ENCODE measurements around the gene ACKR1. TPM values are rescaled to one million over a fixed set of nuclear protein-coding genes. Genes with fewer than 3 reads are reported as not detected.

The ACKR1 gene
- total and polyA plus RNA-seq, 9 donors: 5.6 to 43.0 (median 36.2) TPM

DNA sequence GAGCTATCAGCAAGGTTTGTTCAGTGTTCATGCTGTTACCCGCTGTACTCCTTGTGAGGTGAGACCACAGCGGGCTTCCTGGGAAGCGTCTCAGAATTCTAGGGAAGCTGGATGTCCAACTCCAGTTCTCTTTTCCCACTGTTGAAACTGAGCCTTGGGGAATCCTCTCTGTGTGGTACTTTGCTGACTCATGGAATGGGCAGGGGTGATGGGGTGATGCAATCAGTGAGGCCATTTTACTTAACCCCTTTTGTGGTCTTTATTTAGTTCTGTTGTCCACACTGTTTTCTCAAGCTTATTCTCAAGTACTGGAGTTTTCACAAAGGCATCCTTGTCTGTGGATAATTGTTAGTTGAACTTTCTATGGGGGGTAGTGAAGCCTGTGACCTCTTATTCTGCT lies 42.6 kb downstream of the ACKR1 start:
- TF ChIP-seq POLR2A (IDR thresholded peaks at IDR 0.05) (no peak), EP300 (IDR thresholded peaks at IDR 0.05) (no peak)
- TF ChIP-seq, protein P1, sequence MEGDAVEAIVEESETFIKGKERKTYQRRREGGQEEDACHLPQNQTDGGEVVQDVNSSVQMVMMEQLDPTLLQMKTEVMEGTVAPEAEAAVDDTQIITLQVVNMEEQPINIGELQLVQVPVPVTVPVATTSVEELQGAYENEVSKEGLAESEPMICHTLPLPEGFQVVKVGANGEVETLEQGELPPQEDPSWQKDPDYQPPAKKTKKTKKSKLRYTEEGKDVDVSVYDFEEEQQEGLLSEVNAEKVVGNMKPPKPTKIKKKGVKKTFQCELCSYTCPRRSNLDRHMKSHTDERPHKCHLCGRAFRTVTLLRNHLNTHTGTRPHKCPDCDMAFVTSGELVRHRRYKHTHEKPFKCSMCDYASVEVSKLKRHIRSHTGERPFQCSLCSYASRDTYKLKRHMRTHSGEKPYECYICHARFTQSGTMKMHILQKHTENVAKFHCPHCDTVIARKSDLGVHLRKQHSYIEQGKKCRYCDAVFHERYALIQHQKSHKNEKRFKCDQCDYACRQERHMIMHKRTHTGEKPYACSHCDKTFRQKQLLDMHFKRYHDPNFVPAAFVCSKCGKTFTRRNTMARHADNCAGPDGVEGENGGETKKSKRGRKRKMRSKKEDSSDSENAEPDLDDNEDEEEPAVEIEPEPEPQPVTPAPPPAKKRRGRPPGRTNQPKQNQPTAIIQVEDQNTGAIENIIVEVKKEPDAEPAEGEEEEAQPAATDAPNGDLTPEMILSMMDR (IDR thresholded peaks at IDR 0.05): no peak
- WGBS, 3 donors: 89 to 95% (median 94%) methylated on average over 3 of the region's 3 CpGs
- H3K4me3 ChIP-seq: no peak overlapping the region
- no peaks in the 10 kb centered on the region for H3K4me1 ChIP-seq (ENCODE audit: insufficient read depth)
- no peak for DNase-seq
- H3K27ac ChIP-seq: no peak overlapping the region
- no peaks in the 10 kb centered on the region for H3K36me3 ChIP-seq
- H3K27me3 ChIP-seq: no peaks in the 10 kb centered on the region
- intact Hi-C loops (cut with DNase I): no loop called here
- no peaks in the 10 kb centered on the region for H3K9me3 ChIP-seq

DNA sequence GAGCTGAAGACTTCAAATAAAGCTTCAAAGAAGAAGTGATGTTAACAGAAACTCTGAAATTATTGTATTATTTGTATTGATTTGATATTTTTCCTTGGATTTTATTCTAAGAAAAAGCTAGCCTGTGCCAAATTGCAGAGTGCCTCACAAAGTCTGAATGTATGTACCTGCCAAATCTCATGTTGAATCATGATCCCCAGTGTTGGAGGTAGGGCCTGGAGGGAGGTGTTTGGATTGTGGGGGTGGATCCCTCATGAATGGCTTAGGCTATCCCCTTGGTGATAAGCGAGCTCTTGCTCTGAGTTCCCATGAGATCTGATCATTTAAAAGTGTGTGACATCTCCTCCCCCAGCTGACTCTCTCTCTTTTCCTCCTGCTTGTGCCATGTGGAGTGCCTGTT lies 43.6 kb downstream of the ACKR1 start:
- no peaks in the 10 kb centered on the region for H3K36me3 ChIP-seq
- DNase-seq: no peak
- TF ChIP-seq, protein P1 (IDR thresholded peaks at IDR 0.05): no peak
- TF ChIP-seq POLR2A (IDR thresholded peaks at IDR 0.05) (no peak), EP300 (IDR thresholded peaks at IDR 0.05) (no peak)
- 33 to 72% (median 40%) methylated on average over 1 of the region's 1 CpG for WGBS, 3 donors
- H3K4me1 ChIP-seq (ENCODE audit: insufficient read depth): no peaks in the 10 kb centered on the region
- H3K27me3 ChIP-seq: no peaks in the 10 kb centered on the region
- no peaks in the 10 kb centered on the region for H3K9me3 ChIP-seq
- H3K27ac ChIP-seq: no peak overlapping the region
- intact Hi-C loops (cut with DNase I): no loop called here
- no peak overlapping the region for H3K4me3 ChIP-seq

GRCh38 chr1:159250638-159251216 lies 46.1 kb downstream of the ACKR1 start:
- Histone ChIP-seq H3K4me1 (ENCODE audit: insufficient read depth) (no peaks in the 10 kb centered on the region), H3K4me3 (no peak overlapping the region), H3K27ac (no peak overlapping the region), H3K27me3 (no peaks in the 10 kb centered on the region), H3K9me3 (no peaks in the 10 kb centered on the region), H3K36me3 (no peaks in the 10 kb centered on the region)
- DNase-seq: no peak
- WGBS, 3 donors: 63 to 78% (median 75%) methylated on average over 8 of the region's 8 CpGs
- intact Hi-C loops (cut with DNase I): no loop called here
- TF ChIP-seq POLR2A (IDR thresholded peaks at IDR 0.05) (no peak), EP300 (IDR thresholded peaks at IDR 0.05) (no peak)
- TF ChIP-seq, protein P1 (IDR thresholded peaks at IDR 0.05): no peak

Small RNAs within 50 kb of the gene (small RNA-seq; reads per million reads assigned to genes)
- not detected for gene RNA5SP60

Other genes with a start within 250 kb of the ACKR1 start
- gene IFI16, start 195.0 kb upstream of the ACKR1 start, total RNA-seq: 100 to 1,000 TPM in 2 of 7 donors, 10 to 100 TPM in 5; 73.1 to 124 (median 87.2) TPM
- gene IFI16, start 195.0 kb upstream of the ACKR1 start, polyA plus RNA-seq: 100 to 1,000 TPM; 121 to 184 TPM
- gene AIM2, start 128.1 kb upstream of the ACKR1 start, total RNA-seq: under 1 TPM in 3 of 7 donors, not detected in 4; 0.20 to 0.95 (median 0.38) TPM
- under 1 TPM in 1 of 2 donors, not detected in 1; 0.50 TPM for gene AIM2, start 128.1 kb upstream of the ACKR1 start, polyA plus RNA-seq
- 1 to 10 TPM in 3 of 7 donors, under 1 TPM in 2, not detected in 2; 0.17 to 2.7 (median 1.5) TPM for gene CADM3, start 33.3 kb upstream of the ACKR1 start, total RNA-seq
- 10 to 100 TPM in 1 of 2 donors, under 1 TPM in 1; 0.75 to 13.8 TPM for gene CADM3, start 33.3 kb upstream of the ACKR1 start, polyA plus RNA-seq
- gene FCER1A, start 97.5 kb downstream of the ACKR1 start, total RNA-seq: under 1 TPM in 4 of 7 donors, not detected in 3; 0.20 to 0.76 (median 0.51) TPM
- gene FCER1A, start 97.5 kb downstream of the ACKR1 start, polyA plus RNA-seq: 1 to 10 TPM in 1 of 2 donors, under 1 TPM in 1; 0.92 to 9.9 TPM
- not detected for gene OR10J4, start 227.3 kb downstream of the ACKR1 start, total RNA-seq
- not detected for gene OR10J4, start 227.3 kb downstream of the ACKR1 start, polyA plus RNA-seq
- gene OR10J1, start 234.8 kb downstream of the ACKR1 start, total RNA-seq: not detected
- not detected for gene OR10J1, start 234.8 kb downstream of the ACKR1 start, polyA plus RNA-seq